Measurements from ENCODE around the gene HAGHL. TPM values are rescaled to one million over a fixed set of nuclear protein-coding genes. Genes with fewer than 3 reads are reported as not detected.

HAGHL gene
- total and polyA plus RNA-seq, 4 donors = 4.1 to 26.7 (median 13.1) TPM

DNA sequence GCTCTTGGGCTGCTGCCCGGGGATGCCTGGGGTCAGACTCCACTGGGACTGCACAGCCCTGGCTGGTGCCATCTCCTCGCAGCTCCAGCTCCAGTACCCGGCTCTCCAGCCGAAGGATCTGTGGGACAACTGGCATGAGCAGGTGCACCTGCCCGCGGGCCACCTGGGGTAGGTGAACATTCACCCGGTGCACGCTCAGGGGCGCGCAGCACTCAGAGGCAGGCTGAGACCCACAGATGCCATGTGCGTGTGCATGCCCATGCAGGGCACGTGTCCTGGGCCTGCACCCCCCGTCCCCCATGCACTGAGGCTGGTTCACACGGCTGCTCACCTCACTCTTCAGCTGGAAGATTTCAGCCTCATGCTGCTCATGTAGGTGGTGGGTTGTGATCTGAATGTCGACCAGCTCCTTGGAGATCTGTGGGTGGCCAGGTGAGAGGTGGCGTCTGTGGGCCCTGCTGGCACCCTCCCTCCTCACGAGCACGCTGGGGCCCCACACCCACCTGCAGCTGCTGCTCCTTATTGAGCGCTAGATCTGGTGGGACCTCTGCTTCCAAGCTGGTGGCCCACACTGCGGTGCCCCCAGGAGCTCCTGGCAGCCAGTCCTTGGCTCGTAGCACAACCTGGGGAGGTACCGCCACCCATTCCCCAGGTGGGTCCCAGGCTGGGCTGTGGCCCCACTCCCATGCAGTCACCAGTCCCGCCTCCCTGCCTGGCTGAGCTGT lies 1.3 kb upstream of the HAGHL start:
- H3K27ac ChIP-seq (ENCODE audit: low read depth in 1 of 2, low read length in 1 of 2) = no peak overlapping the region
- no peak overlapping the region for H3K4me3 ChIP-seq
- H3K9me3 ChIP-seq (ENCODE audit: control insufficient read depth in 4 of 4, insufficient read depth in 3 of 4, low read length in 3 of 4) = no peaks in the 10 kb centered on the region
- TF ChIP-seq, protein P1, sequence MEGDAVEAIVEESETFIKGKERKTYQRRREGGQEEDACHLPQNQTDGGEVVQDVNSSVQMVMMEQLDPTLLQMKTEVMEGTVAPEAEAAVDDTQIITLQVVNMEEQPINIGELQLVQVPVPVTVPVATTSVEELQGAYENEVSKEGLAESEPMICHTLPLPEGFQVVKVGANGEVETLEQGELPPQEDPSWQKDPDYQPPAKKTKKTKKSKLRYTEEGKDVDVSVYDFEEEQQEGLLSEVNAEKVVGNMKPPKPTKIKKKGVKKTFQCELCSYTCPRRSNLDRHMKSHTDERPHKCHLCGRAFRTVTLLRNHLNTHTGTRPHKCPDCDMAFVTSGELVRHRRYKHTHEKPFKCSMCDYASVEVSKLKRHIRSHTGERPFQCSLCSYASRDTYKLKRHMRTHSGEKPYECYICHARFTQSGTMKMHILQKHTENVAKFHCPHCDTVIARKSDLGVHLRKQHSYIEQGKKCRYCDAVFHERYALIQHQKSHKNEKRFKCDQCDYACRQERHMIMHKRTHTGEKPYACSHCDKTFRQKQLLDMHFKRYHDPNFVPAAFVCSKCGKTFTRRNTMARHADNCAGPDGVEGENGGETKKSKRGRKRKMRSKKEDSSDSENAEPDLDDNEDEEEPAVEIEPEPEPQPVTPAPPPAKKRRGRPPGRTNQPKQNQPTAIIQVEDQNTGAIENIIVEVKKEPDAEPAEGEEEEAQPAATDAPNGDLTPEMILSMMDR (IDR thresholded peaks at IDR 0.05; ENCODE audit: control extremely low read depth, extremely low read depth) = no peak
- no peak overlapping the region for H3K9ac ChIP-seq (ENCODE audit: insufficient read depth in 1 of 2, low read length in 2 of 2)
- no peak for DNase-seq
- H3K36me3 ChIP-seq (ENCODE audit: control insufficient read depth in 4 of 4, insufficient read depth in 4 of 4, low read length in 4 of 4) = peaks cover 0 to 4% (median 0%) of the 10 kb centered on the region in 4 donors
- peaks cover 0 to 16% (median 3%) of the 10 kb centered on the region in 5 donors for H3K4me1 ChIP-seq (ENCODE audit: control insufficient read depth in 5 of 5, insufficient read depth in 5 of 5, low read length in 5 of 5)
- 74 to 86% methylated on average over 23 of the region's 23 CpGs for WGBS, 2 donors
- no peak for ATAC-seq (ENCODE audit: insufficient read depth, low FRiP score)
- peaks cover 0 to 7% (median 4%) of the 10 kb centered on the region in 3 donors for H3K27me3 ChIP-seq (ENCODE audit: control insufficient read depth in 3 of 3, insufficient read depth in 3 of 3, low read length in 2 of 3)

DNA sequence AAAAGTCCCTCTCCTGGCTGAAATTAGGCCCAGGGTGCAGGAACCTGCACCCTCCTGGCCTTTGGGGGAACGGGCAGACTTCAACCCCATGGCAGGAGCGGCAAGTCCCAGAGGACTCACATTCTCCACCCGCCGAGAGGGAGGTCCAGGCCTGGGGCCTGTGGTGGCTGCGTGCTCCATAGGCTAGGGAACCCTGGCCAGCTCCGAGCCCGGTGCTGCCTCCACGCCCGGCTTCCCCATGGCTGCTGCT lies 793 bp upstream of the HAGHL start:
- peaks cover 0 to 7% (median 4%) of the 10 kb centered on the region in 3 donors for H3K27me3 ChIP-seq (ENCODE audit: control insufficient read depth in 3 of 3, insufficient read depth in 3 of 3, low read length in 2 of 3)
- ATAC-seq (ENCODE audit: insufficient read depth, low FRiP score) = no peak
- no peak for DNase-seq
- H3K27ac ChIP-seq (ENCODE audit: low read depth in 1 of 2, low read length in 1 of 2) = no peak overlapping the region
- WGBS, 2 donors = 24 to 26% methylated on average over 7 to 9 of the region's 9 CpGs
- no peak overlapping the region for H3K4me3 ChIP-seq
- TF ChIP-seq, protein P1 (IDR thresholded peaks at IDR 0.05; ENCODE audit: control extremely low read depth, extremely low read depth) = no peak
- H3K9me3 ChIP-seq (ENCODE audit: control insufficient read depth in 4 of 4, insufficient read depth in 3 of 4, low read length in 3 of 4) = no peaks in the 10 kb centered on the region
- H3K9ac ChIP-seq (ENCODE audit: insufficient read depth in 1 of 2, low read length in 2 of 2) = no peak overlapping the region
- H3K4me1 ChIP-seq (ENCODE audit: control insufficient read depth in 5 of 5, insufficient read depth in 5 of 5, low read length in 5 of 5) = peaks cover 0 to 16% (median 3%) of the 10 kb centered on the region in 5 donors
- peaks cover 0 to 5% (median 0%) of the 10 kb centered on the region in 4 donors for H3K36me3 ChIP-seq (ENCODE audit: control insufficient read depth in 4 of 4, insufficient read depth in 4 of 4, low read length in 4 of 4)

DNA sequence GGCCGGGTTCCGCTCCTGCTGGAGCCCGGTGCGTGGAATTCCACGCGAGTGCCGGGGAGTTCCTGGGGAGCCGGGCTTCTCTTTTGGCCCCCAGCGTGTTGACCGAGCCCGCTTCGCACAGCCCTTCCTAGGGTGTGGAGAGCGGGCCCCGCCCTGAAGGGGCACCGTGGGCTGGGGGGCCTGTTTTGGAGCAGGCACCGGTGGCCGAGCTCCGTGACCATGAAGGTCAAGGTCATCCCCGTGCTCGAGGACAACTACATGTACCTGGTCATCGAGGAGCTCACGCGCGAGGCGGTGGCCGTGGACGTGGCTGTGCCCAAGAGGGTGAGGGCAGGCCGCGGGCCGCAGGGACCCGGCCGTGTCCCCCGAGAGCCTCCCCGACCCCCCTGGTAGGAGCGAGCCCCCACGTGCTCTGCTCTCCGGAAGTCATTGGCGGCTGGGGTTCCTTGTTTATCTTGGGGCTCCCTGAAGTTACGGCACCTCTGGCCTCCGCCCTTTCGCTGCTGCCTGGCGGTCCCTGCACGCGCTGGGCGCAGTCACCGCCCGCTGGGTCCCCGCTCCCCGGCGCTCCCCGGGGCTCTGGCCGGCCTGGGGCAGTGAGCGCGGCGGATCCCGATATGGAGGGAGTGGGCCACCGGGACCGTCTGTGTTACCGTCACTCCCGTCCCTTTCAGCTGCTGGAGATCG lies 528 bp downstream of the HAGHL start:
- no peak for ATAC-seq (ENCODE audit: insufficient read depth, low FRiP score)
- peaks cover 0 to 9% (median 3%) of the 10 kb centered on the region in 5 donors for H3K4me1 ChIP-seq (ENCODE audit: control insufficient read depth in 5 of 5, insufficient read depth in 5 of 5, low read length in 5 of 5)
- TF ChIP-seq, protein P1 (IDR thresholded peaks at IDR 0.05; ENCODE audit: control extremely low read depth, extremely low read depth) = no peak
- 1% methylated on average over 55 to 61 of the region's 61 CpGs for WGBS, 2 donors
- peak overlapping the region; percentile 40 for H3K4me3 ChIP-seq
- H3K27me3 ChIP-seq (ENCODE audit: control insufficient read depth in 3 of 3, insufficient read depth in 3 of 3, low read length in 2 of 3) = peaks cover 0 to 7% (median 4%) of the 10 kb centered on the region in 3 donors
- DNase-seq = no peak
- H3K27ac ChIP-seq (ENCODE audit: low read depth in 1 of 2, low read length in 1 of 2) = peak overlapping the region; percentile 8 to 13
- H3K9ac ChIP-seq (ENCODE audit: insufficient read depth in 1 of 2, low read length in 2 of 2) = no peak overlapping the region
- H3K9me3 ChIP-seq (ENCODE audit: control insufficient read depth in 4 of 4, insufficient read depth in 3 of 4, low read length in 3 of 4) = no peaks in the 10 kb centered on the region
- peaks cover 0 to 13% (median 0%) of the 10 kb centered on the region in 4 donors for H3K36me3 ChIP-seq (ENCODE audit: control insufficient read depth in 4 of 4, insufficient read depth in 4 of 4, low read length in 4 of 4)

Data from lung (tissue), 12 donors.